ENCODE data around the gene PI4KA. TPM values are rescaled to one million over a fixed set of nuclear protein-coding genes. Genes with fewer than 3 reads are reported as not detected.

Gene PI4KA
- total and polyA plus RNA-seq, 4 donors: 35.4 to 107 (median 50.3) TPM

- no peak for ATAC-seq (ENCODE audit: insufficient read depth, low FRiP score)
Observed at GRCh38 chr22:20744456-20744855, 114.2 kb downstream of the PI4KA start.

GRCh38 chr22:20742764-20743163 lies 115.8 kb downstream of the PI4KA start:
- Histone ChIP-seq H3K4me3 (no peak overlapping the region), H3K36me3 (ENCODE audit: control insufficient read depth in 4 of 4, insufficient read depth in 4 of 4, low read length in 4 of 4) (peaks cover 6 to 37% (median 19%) of the 10 kb centered on the region in 4 donors), H3K4me1 (ENCODE audit: control insufficient read depth in 5 of 5, insufficient read depth in 5 of 5, low read length in 5 of 5) (no peaks in the 10 kb centered on the region), H3K27me3 (ENCODE audit: control insufficient read depth in 3 of 3, insufficient read depth in 3 of 3, low read length in 2 of 3) (no peaks in the 10 kb centered on the region), H3K9me3 (ENCODE audit: control insufficient read depth in 4 of 4, insufficient read depth in 3 of 4, low read length in 3 of 4) (peaks cover 0 to 4% (median 0%) of the 10 kb centered on the region in 4 donors), H3K27ac (ENCODE audit: low read depth in 1 of 2, low read length in 1 of 2) (no peak overlapping the region), H3K9ac (ENCODE audit: insufficient read depth in 1 of 2, low read length in 2 of 2) (no peak overlapping the region)
- no peak for DNase-seq
- 64 to 66% methylated on average over 2 of the region's 2 CpGs for WGBS, 2 donors
- TF ChIP-seq, protein P1, sequence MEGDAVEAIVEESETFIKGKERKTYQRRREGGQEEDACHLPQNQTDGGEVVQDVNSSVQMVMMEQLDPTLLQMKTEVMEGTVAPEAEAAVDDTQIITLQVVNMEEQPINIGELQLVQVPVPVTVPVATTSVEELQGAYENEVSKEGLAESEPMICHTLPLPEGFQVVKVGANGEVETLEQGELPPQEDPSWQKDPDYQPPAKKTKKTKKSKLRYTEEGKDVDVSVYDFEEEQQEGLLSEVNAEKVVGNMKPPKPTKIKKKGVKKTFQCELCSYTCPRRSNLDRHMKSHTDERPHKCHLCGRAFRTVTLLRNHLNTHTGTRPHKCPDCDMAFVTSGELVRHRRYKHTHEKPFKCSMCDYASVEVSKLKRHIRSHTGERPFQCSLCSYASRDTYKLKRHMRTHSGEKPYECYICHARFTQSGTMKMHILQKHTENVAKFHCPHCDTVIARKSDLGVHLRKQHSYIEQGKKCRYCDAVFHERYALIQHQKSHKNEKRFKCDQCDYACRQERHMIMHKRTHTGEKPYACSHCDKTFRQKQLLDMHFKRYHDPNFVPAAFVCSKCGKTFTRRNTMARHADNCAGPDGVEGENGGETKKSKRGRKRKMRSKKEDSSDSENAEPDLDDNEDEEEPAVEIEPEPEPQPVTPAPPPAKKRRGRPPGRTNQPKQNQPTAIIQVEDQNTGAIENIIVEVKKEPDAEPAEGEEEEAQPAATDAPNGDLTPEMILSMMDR (IDR thresholded peaks at IDR 0.05; ENCODE audit: control extremely low read depth, extremely low read depth): no peak
- no peak for ATAC-seq (ENCODE audit: insufficient read depth, low FRiP score)

More at GRCh38 chr22:20744456-20744855, 114.2 kb downstream of the PI4KA start:
- Histone ChIP-seq H3K4me1 (ENCODE audit: control insufficient read depth in 5 of 5, insufficient read depth in 5 of 5, low read length in 5 of 5) (peaks cover 0 to 13% (median 7%) of the 10 kb centered on the region in 5 donors), H3K27me3 (ENCODE audit: control insufficient read depth in 3 of 3, insufficient read depth in 3 of 3, low read length in 2 of 3) (no peaks in the 10 kb centered on the region), H3K4me3 (no peak overlapping the region), H3K27ac (ENCODE audit: low read depth in 1 of 2, low read length in 1 of 2) (no peak overlapping the region), H3K9ac (ENCODE audit: insufficient read depth in 1 of 2, low read length in 2 of 2) (no peak overlapping the region), H3K36me3 (ENCODE audit: control insufficient read depth in 4 of 4, insufficient read depth in 4 of 4, low read length in 4 of 4) (peaks cover 2 to 37% (median 17%) of the 10 kb centered on the region in 4 donors), H3K9me3 (ENCODE audit: control insufficient read depth in 4 of 4, insufficient read depth in 3 of 4, low read length in 3 of 4) (peaks cover 0 to 4% (median 0%) of the 10 kb centered on the region in 4 donors)
- TF ChIP-seq, protein P1 (IDR thresholded peaks at IDR 0.05; ENCODE audit: control extremely low read depth, extremely low read depth): no peak
- 95 to 98% methylated on average over 15 of the region's 15 CpGs for whole genome bisulfite sequencing, 2 donors
- no peak for DNase-seq

GRCh38 chr22:20741634-20742581 lies 116.7 kb downstream of the PI4KA start:
- Histone ChIP-seq H3K4me1 (ENCODE audit: control insufficient read depth in 5 of 5, insufficient read depth in 5 of 5, low read length in 5 of 5) (no peaks in the 10 kb centered on the region), H3K4me3 (no peak overlapping the region), H3K27ac (ENCODE audit: low read depth in 1 of 2, low read length in 1 of 2) (no peak overlapping the region), H3K36me3 (ENCODE audit: control insufficient read depth in 4 of 4, insufficient read depth in 4 of 4, low read length in 4 of 4) (peaks cover 6 to 33% (median 19%) of the 10 kb centered on the region in 4 donors), H3K27me3 (ENCODE audit: control insufficient read depth in 3 of 3, insufficient read depth in 3 of 3, low read length in 2 of 3) (no peaks in the 10 kb centered on the region), H3K9ac (ENCODE audit: insufficient read depth in 1 of 2, low read length in 2 of 2) (no peak overlapping the region), H3K9me3 (ENCODE audit: control insufficient read depth in 4 of 4, insufficient read depth in 3 of 4, low read length in 3 of 4) (peaks cover 0 to 4% (median 0%) of the 10 kb centered on the region in 4 donors)
- WGBS, 2 donors: 73 to 76% methylated on average over 16 of the region's 16 CpGs
- TF ChIP-seq, protein P1 (IDR thresholded peaks at IDR 0.05; ENCODE audit: control extremely low read depth, extremely low read depth): peak; percentile 13
- ATAC-seq (ENCODE audit: insufficient read depth, low FRiP score): no peak
- DNase-seq: peak in 2 of 3 donors; percentile 30 to 38

Data from lung (tissue), 12 donors.